Breast epithelium (tissue), 4 donors: Measurements from ENCODE around the gene ATP7B. TPM values are rescaled to one million over a fixed set of nuclear protein-coding genes. Genes with fewer than 3 reads are reported as not detected.

Experiments used
- DNase-seq, 2 donors: peaks; one replicate each; pipeline ENCODE4 v3.0.0-alpha.2; 2019; ENCODE audit warnings: low spot score in 2 of 2
- H3K27ac ChIP-seq, 2 donors: fragments of 200-600 bp; sonication (generic) in 1 of 2; one replicate each; pipeline ENCODE4 v1.5.1; 2016 to 2019; ENCODE audit warnings: mild to moderate bottlenecking in 1 of 2
- H3K27me3 ChIP-seq, 2 donors: fragments of 200-600 bp; sonication (generic) in 1 of 2; one replicate each; pipeline versions ENCODE4 v1.5.1 to v1.6.0; 2017 to 2019; ENCODE audit warnings: control low read depth in 1 of 2, mild to moderate bottlenecking in 1 of 2
- H3K36me3 ChIP-seq: fragments of 200-600 bp; one replicate; pipeline ENCODE4 v1.5.1; 2019
- H3K4me1 ChIP-seq, 2 donors: fragments of 200-600 bp; sonication (generic); one replicate each; pipeline ENCODE4 v1.5.1; 2016 to 2019; ENCODE audit warnings: control low read depth in 1 of 2
- H3K4me3 ChIP-seq, 3 donors: fragments of 200-600 bp; sonication (generic); 1 replicate in 2 of 3; 2 replicates in 1 of 3; pipeline ENCODE4 v1.5.1; 2016 to 2019; ENCODE audit warnings: mild to moderate bottlenecking in 3 of 3, moderate library complexity in 2 of 3
- H3K9me3 ChIP-seq, 2 donors: fragments of 200-600 bp; sonication (generic) in 1 of 2; one replicate each; pipeline ENCODE4 v1.5.1; 2016 to 2019; ENCODE audit warnings: control low read depth in 1 of 2
- POLR2A ChIP-seq: fragments of 450-650 bp; IDR thresholded peaks from one replicate; pipeline ENCODE4 v1.6.1; 2016; ENCODE audit warnings: antibody characterized with exemption, mild to moderate bottlenecking, moderate library complexity
- POLR2AphosphoS5 ChIP-seq, 3 donors: sonication (generic); formaldehyde crosslinking; IDR thresholded peaks; one replicate each; pipeline ENCODE4 v1.6.1; 2017; ENCODE audit warnings: antibody characterized with exemption in 3 of 3
- intact Hi-C: fragments of 100-400 bp; cut with DNase I; formaldehyde crosslinking; loops from one replicate; pipeline ENCODE4 v1.15.1; 2023; ENCODE audit warnings: low total_unique reads
- total RNA-seq, 3 donors: library from RNA; depleted of rRNA; stranded (reverse); fragments of >200 nt; gene quantifications; one replicate each; pipeline ENCODE4 v1.1.0, GENCODE V29; 2016
- TF ChIP-seq, protein P1 (sequence below), 3 donors: fragments of 450-650 bp; IDR thresholded peaks; one replicate each; pipeline ENCODE4 v1.5.1; 2016 to 2017; ENCODE audit warnings: antibody characterized with exemption in 3 of 3, mild to moderate bottlenecking in 3 of 3, moderate library complexity in 3 of 3

The ATP7B gene
- total RNA-seq, 3 donors from 2014 or later: 6.9 to 9.2 (median 7.2) TPM

DNA sequence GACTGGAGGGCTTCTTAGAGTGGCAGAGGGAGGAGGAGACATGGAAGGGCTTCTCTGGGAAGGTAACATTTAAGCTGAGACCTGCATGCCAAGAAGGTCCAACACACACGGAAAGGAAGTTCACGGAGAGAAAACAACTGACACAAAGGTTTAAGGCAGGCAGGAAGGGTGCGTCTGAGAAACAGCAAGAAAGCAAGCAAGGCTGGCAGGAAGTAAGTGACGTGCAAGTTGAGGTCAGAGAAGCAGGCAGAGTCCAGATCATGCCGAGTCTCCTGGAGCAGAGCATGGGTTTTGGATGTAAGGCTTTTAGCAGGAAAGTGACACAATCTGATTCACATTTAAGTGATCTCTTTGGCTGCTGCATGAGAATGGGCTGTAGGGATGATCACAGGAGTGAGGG lies 60.5 kb downstream of the ATP7B start:
- TF ChIP-seq, protein P1, sequence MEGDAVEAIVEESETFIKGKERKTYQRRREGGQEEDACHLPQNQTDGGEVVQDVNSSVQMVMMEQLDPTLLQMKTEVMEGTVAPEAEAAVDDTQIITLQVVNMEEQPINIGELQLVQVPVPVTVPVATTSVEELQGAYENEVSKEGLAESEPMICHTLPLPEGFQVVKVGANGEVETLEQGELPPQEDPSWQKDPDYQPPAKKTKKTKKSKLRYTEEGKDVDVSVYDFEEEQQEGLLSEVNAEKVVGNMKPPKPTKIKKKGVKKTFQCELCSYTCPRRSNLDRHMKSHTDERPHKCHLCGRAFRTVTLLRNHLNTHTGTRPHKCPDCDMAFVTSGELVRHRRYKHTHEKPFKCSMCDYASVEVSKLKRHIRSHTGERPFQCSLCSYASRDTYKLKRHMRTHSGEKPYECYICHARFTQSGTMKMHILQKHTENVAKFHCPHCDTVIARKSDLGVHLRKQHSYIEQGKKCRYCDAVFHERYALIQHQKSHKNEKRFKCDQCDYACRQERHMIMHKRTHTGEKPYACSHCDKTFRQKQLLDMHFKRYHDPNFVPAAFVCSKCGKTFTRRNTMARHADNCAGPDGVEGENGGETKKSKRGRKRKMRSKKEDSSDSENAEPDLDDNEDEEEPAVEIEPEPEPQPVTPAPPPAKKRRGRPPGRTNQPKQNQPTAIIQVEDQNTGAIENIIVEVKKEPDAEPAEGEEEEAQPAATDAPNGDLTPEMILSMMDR (IDR thresholded peaks at IDR 0.05): no peak
- TF ChIP-seq POLR2A (no peak), POLR2AphosphoS5 (IDR thresholded peaks at IDR 0.05) (no peak)
- intact Hi-C loops: no loop called here
- no peaks in the 10 kb centered on the region for H3K4me1 ChIP-seq

DNA sequence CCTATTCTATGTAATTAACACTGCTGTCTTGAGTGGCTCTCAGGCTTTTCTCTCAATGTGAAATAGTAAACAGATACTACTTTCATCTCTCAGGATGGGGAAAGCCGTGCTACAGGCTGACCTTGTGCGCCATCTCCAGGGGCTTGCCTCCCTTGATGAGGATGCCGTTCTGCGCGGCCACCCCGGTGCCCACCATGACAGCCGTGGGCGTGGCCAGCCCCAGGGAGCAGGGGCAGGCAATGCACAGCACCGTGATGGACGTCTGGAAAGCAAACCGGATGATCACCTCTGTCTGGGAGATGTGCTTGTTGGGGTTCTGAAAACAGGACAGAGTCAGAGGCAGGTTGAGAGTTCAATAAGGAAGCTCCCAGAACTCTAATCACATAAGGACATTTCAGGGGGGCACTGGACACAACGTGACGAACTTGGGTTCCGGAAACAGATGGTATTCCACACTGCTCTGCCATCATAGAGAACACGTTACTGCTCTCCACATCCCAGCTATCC lies 65.0 kb downstream of the ATP7B start:
- no peaks in the 10 kb centered on the region for H3K36me3 ChIP-seq
- no peak overlapping the region for H3K4me3 ChIP-seq
- DNase-seq: no peak
- H3K4me1 ChIP-seq: no peaks in the 10 kb centered on the region
- H3K27ac ChIP-seq: no peak overlapping the region
- H3K27me3 ChIP-seq: no peaks in the 10 kb centered on the region
- intact Hi-C loops: no loop called here
- TF ChIP-seq POLR2AphosphoS5 (IDR thresholded peaks at IDR 0.05) (no peak), POLR2A (no peak)
- TF ChIP-seq, protein P1 (IDR thresholded peaks at IDR 0.05): no peak
- H3K9me3 ChIP-seq: peaks cover 0 to 4% of the 10 kb centered on the region in 2 donors

More for the DNA sequence above, 60.5 kb downstream of the ATP7B start:
- Histone ChIP-seq H3K27ac (no peak overlapping the region), H3K4me3 (no peak overlapping the region), H3K27me3 (no peaks in the 10 kb centered on the region), H3K9me3 (peaks cover 0 to 4% of the 10 kb centered on the region in 2 donors), H3K36me3 (no peaks in the 10 kb centered on the region)
- no peak for DNase-seq

DNA sequence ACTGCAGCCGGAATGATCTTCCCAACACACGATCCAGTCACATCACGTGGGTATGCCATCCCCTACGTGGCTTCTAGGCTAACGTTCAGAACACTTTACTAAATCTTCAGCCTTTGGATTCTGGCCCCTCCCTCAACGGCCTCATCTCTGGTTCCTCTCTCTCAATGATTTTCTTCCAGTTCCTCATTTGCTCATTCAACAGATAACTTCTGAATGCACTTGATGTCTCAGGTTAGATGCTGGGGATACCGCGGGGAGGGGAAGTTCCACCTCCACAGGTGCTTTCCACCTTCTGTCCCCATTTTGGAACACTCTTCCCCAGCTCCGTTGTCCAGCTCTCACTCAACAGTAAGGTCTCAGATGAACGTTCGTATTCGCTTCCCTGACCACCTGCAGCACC lies 66.1 kb downstream of the ATP7B start:
- Histone ChIP-seq H3K27ac (no peak overlapping the region), H3K27me3 (no peaks in the 10 kb centered on the region), H3K9me3 (no peaks in the 10 kb centered on the region), H3K4me1 (no peaks in the 10 kb centered on the region), H3K36me3 (no peaks in the 10 kb centered on the region), H3K4me3 (no peak overlapping the region)
- TF ChIP-seq, protein P1 (IDR thresholded peaks at IDR 0.05): no peak
- no peak for TF ChIP-seq POLR2A
- TF ChIP-seq POLR2AphosphoS5 (IDR thresholded peaks at IDR 0.05): no peak
- no peak for DNase-seq
- intact Hi-C loops: no loop called here

DNA sequence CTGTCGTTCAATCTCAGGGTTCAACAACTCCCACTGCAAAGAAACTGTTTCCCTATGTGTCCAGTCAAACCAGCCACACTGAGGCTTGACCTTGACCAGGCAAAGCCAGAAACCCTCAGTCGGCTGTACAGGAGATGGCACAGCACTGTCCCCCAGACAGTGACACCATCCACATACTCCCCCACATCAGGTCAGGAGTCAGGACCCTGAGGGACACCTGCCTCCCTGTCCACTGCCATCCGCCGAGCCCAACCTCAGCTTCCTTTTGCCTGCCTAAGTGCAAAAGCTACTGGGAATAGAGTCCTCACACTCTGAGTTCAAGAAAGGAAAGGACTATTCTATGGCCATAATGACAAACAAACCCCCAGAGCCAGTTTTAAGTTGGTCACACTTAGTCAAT lies 66.8 kb downstream of the ATP7B start:
- no peaks in the 10 kb centered on the region for H3K9me3 ChIP-seq
- intact Hi-C loops: no loop called here
- TF ChIP-seq POLR2AphosphoS5 (IDR thresholded peaks at IDR 0.05) (no peak), POLR2A (no peak)
- TF ChIP-seq, protein P1 (IDR thresholded peaks at IDR 0.05): no peak
- no peaks in the 10 kb centered on the region for H3K27me3 ChIP-seq
- no peak overlapping the region for H3K4me3 ChIP-seq
- H3K27ac ChIP-seq: no peak overlapping the region
- no peak for DNase-seq
- no peaks in the 10 kb centered on the region for H3K36me3 ChIP-seq
- H3K4me1 ChIP-seq: no peaks in the 10 kb centered on the region

DNA sequence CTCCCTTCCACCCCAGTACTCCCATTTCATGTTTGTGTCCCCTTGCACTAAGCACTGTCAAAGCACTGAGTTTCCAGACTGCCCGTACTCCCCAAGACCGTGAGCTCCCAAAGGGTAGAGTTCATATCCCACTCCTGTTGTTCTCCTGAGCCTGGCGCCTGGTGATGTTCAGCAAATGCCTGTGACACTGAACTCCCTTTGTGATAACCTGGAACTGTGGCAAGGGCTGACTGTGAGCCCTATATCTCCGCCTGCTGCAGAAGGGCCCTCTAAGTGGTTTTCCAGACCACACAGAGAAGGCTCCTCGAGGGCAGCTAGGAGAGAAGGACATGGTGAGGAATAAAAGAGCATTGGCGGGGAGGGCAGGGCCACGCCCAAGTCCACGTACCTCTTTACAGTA lies 67.5 kb downstream of the ATP7B start:
- H3K4me1 ChIP-seq: no peaks in the 10 kb centered on the region
- no peaks in the 10 kb centered on the region for H3K36me3 ChIP-seq
- no peak overlapping the region for H3K4me3 ChIP-seq
- no peak overlapping the region for H3K27ac ChIP-seq
- TF ChIP-seq, protein P1 (IDR thresholded peaks at IDR 0.05): no peak
- TF ChIP-seq POLR2A: no peak
- no peaks in the 10 kb centered on the region for H3K27me3 ChIP-seq
- no peaks in the 10 kb centered on the region for H3K9me3 ChIP-seq
- intact Hi-C loops: no loop called here
- DNase-seq: no peak
